Panc1 (cell line): ENCODE measurements around the gene SAMD14.

Experiments used
- TF ChIP-seq, protein P1 (sequence below): fragments of 450-650 bp; IDR thresholded peaks from 2 replicates; pipeline ENCODE4 v1.5.1; 2017; ENCODE audit warnings: mild to moderate bottlenecking
- TF ChIP-seq, protein P2 (sequence below), 2 experiments: IDR thresholded peaks; 2 replicates each; pipeline ENCODE4 v1.6.1; 2011 to 2012; ENCODE audit warnings: low read depth in 2 of 2, control low read depth in 1 of 2, low read length in 1 of 2, mild to moderate bottlenecking in 1 of 2, moderate library complexity in 1 of 2; ENCODE audit not compliant: insufficient read depth in 1 of 2

DNA sequence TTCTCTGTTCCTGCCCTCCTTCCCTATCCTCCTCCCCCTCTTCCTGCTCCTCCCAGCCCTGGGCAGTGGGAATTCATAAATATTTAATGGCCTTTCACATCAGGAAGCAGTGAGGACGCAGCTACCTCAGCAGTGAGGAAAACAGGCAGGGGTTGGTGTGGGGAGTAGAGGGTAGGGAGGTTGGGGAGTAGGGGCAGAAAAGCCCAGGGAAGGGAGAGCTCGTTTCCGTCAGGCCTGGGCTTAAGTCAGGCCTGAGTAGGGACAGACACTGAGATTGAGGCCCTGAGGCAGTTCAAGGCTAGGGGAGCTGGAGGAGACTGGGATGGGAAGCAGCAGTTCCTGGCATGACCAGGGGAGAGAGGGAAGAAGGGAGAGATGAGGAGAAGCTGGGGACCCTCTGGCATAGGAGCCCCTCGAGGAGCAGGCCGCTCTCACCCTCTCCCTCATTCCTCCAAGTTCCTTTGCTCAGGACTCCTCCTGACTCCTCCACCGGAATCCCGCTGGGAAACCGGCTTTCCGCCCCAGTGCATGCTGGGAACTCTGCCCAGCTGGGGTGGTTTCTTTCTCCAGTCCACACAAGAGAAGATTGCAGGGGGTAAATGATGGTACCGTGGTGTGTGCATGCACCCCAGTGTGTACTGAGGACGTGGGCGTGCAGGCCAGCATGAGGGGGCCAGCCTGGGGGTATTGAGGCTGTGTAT lies 6.2 kb downstream of the SAMD14 start:
- TF ChIP-seq, protein P1, sequence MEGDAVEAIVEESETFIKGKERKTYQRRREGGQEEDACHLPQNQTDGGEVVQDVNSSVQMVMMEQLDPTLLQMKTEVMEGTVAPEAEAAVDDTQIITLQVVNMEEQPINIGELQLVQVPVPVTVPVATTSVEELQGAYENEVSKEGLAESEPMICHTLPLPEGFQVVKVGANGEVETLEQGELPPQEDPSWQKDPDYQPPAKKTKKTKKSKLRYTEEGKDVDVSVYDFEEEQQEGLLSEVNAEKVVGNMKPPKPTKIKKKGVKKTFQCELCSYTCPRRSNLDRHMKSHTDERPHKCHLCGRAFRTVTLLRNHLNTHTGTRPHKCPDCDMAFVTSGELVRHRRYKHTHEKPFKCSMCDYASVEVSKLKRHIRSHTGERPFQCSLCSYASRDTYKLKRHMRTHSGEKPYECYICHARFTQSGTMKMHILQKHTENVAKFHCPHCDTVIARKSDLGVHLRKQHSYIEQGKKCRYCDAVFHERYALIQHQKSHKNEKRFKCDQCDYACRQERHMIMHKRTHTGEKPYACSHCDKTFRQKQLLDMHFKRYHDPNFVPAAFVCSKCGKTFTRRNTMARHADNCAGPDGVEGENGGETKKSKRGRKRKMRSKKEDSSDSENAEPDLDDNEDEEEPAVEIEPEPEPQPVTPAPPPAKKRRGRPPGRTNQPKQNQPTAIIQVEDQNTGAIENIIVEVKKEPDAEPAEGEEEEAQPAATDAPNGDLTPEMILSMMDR: no peak
- TF ChIP-seq, protein P2, sequence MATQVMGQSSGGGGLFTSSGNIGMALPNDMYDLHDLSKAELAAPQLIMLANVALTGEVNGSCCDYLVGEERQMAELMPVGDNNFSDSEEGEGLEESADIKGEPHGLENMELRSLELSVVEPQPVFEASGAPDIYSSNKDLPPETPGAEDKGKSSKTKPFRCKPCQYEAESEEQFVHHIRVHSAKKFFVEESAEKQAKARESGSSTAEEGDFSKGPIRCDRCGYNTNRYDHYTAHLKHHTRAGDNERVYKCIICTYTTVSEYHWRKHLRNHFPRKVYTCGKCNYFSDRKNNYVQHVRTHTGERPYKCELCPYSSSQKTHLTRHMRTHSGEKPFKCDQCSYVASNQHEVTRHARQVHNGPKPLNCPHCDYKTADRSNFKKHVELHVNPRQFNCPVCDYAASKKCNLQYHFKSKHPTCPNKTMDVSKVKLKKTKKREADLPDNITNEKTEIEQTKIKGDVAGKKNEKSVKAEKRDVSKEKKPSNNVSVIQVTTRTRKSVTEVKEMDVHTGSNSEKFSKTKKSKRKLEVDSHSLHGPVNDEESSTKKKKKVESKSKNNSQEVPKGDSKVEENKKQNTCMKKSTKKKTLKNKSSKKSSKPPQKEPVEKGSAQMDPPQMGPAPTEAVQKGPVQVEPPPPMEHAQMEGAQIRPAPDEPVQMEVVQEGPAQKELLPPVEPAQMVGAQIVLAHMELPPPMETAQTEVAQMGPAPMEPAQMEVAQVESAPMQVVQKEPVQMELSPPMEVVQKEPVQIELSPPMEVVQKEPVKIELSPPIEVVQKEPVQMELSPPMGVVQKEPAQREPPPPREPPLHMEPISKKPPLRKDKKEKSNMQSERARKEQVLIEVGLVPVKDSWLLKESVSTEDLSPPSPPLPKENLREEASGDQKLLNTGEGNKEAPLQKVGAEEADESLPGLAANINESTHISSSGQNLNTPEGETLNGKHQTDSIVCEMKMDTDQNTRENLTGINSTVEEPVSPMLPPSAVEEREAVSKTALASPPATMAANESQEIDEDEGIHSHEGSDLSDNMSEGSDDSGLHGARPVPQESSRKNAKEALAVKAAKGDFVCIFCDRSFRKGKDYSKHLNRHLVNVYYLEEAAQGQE (IDR thresholded peaks at IDR 0.05; ENCODE audit: insufficient read depth in 1 of 2, low read depth in 2 of 2, low read length in 1 of 2): no peak
